ENCODE measurements around the gene MISP3. TPM values are rescaled to one million over a fixed set of nuclear protein-coding genes. Genes with fewer than 3 reads are reported as not detected.

MISP3 gene
- total RNA-seq, 1 donor from 2014 or later = 0.98 TPM

GRCh38 chr19:14052470-14052869 is 20.1 kb upstream of the MISP3 start:
- no peak for DNase-seq (ENCODE audit: low spot score in 2 of 2, unreplicated experiment in 2 of 2)
- Mint-ChIP-seq H3K27me3 (ENCODE audit: low read depth) (peaks cover 23% of the 10 kb centered on the region), H3K27ac (no peak overlapping the region), H3K4me1 (no peaks in the 10 kb centered on the region), H3K9me3 (no peaks in the 10 kb centered on the region), H3K4me3 (no peak overlapping the region), H3K36me3 (peaks cover 8% of the 10 kb centered on the region)
- no peak for TF ChIP-seq CTCF (IDR thresholded peaks at IDR 0.05; ENCODE audit: unreplicated experiment)

- Mint-ChIP-seq H3K9me3 (no peaks in the 10 kb centered on the region), H3K27me3 (ENCODE audit: low read depth) (peaks cover 28% of the 10 kb centered on the region), H3K4me3 (no peak overlapping the region), H3K36me3 (peaks cover 8% of the 10 kb centered on the region), H3K4me1 (peaks cover 3% of the 10 kb centered on the region), H3K27ac (no peak overlapping the region)
- no peak for DNase-seq (ENCODE audit: low spot score in 2 of 2, unreplicated experiment in 2 of 2)
- no peak for TF ChIP-seq CTCF (IDR thresholded peaks at IDR 0.05; ENCODE audit: unreplicated experiment)
Measured at GRCh38 chr19:14053032-14053431, 19.6 kb upstream of the MISP3 start.

DNA sequence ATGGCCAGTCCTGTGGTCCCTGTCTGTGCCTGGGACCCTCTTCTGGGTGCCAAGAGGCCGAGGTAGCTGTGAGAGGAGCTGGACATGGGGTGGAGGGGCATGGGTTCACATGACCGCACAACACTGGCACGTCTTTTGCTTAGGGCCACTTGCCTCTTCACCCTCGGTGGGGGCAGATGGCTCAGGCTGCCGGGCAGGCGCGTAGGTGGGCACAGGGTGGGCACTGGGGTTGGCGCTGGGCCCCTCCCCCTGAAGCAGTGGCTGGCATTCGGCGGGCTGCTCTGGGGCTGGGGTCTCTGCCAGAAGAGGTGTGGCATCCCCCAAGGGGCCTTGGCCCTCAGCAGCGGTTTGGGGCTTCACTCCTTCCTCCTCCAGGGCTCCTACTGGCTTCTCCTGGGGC is 19.1 kb upstream of the MISP3 start:
- H3K27ac Mint-ChIP-seq = no peak overlapping the region
- H3K9me3 Mint-ChIP-seq = no peaks in the 10 kb centered on the region
- peaks cover 33% of the 10 kb centered on the region for H3K27me3 Mint-ChIP-seq (ENCODE audit: low read depth)
- DNase-seq (ENCODE audit: low spot score in 2 of 2, unreplicated experiment in 2 of 2) = no peak
- H3K4me3 Mint-ChIP-seq = no peak overlapping the region
- H3K4me1 Mint-ChIP-seq = peaks cover 3% of the 10 kb centered on the region
- TF ChIP-seq CTCF (IDR thresholded peaks at IDR 0.05; ENCODE audit: unreplicated experiment) = no peak
- H3K36me3 Mint-ChIP-seq = peaks cover 8% of the 10 kb centered on the region

GRCh38 chr19:14054099-14054498 is 18.5 kb upstream of the MISP3 start:
- H3K4me1 Mint-ChIP-seq = peaks cover 3% of the 10 kb centered on the region
- H3K27me3 Mint-ChIP-seq (ENCODE audit: low read depth) = peaks cover 39% of the 10 kb centered on the region
- H3K9me3 Mint-ChIP-seq = no peaks in the 10 kb centered on the region
- TF ChIP-seq CTCF (IDR thresholded peaks at IDR 0.05; ENCODE audit: unreplicated experiment) = no peak
- no peak overlapping the region for H3K27ac Mint-ChIP-seq
- H3K36me3 Mint-ChIP-seq = peaks cover 8% of the 10 kb centered on the region
- DNase-seq (ENCODE audit: low spot score in 2 of 2, unreplicated experiment in 2 of 2) = no peak
- no peak overlapping the region for H3K4me3 Mint-ChIP-seq

- peaks cover 3% of the 10 kb centered on the region for H3K4me1 Mint-ChIP-seq
- no peaks in the 10 kb centered on the region for H3K9me3 Mint-ChIP-seq
- no peak overlapping the region for H3K27ac Mint-ChIP-seq
- no peak for DNase-seq (ENCODE audit: low spot score in 2 of 2, unreplicated experiment in 2 of 2)
- H3K4me3 Mint-ChIP-seq = no peak overlapping the region
- peaks cover 44% of the 10 kb centered on the region for H3K27me3 Mint-ChIP-seq (ENCODE audit: low read depth)
- no peak for TF ChIP-seq CTCF (IDR thresholded peaks at IDR 0.05; ENCODE audit: unreplicated experiment)
- peaks cover 8% of the 10 kb centered on the region for H3K36me3 Mint-ChIP-seq
Measured at GRCh38 chr19:14054721-14055120, 17.9 kb upstream of the MISP3 start.

- TF ChIP-seq CTCF (IDR thresholded peaks at IDR 0.05; ENCODE audit: unreplicated experiment) = no peak
- Mint-ChIP-seq H3K4me3 (no peak overlapping the region), H3K9me3 (no peaks in the 10 kb centered on the region), H3K27ac (no peak overlapping the region), H3K27me3 (ENCODE audit: low read depth) (peaks cover 49% of the 10 kb centered on the region), H3K4me1 (peaks cover 3% of the 10 kb centered on the region), H3K36me3 (peaks cover 6% of the 10 kb centered on the region)
- DNase-seq (ENCODE audit: low spot score in 2 of 2, unreplicated experiment in 2 of 2) = no peak
Measured at GRCh38 chr19:14055396-14055795, 17.2 kb upstream of the MISP3 start.
